K562 (cell line): ENCODE measurements around the gene ZFP57. TPM values are rescaled to one million over a fixed set of nuclear protein-coding genes. Genes with fewer than 3 reads are reported as not detected.
A peak's percentile ranks its signal among the peaks of the same experiment; 100 is the strongest.

Experiments used
- ATAC-seq: fragments of 200-7000 bp; cut with Tn5 transposase; 3 replicates; pipeline ENCODE4 v1.9.1; 2020; ENCODE audit warnings: moderate library complexity
- BruUV-seq: library from RNA; stranded (reverse); fragments of 400-500 nt; replicated peaks from 2 replicates; lab custom pipeline; 2021; lab: Mats Ljungman, UMichigan
- CTCF ChIA-PET: fragments of 300-600 bp; formaldehyde crosslinking; extraction: SDS; loops from one replicate; lab custom pipeline; 2021; ENCODE audit warnings: low intra/inter-chr PET ratio; lab: Yijun Ruan, JAX
- POLR2A ChIA-PET: fragments of 300-600, 350-650 bp; sonication (Branson Sonifier 250); formaldehyde crosslinking; extraction: SDS; loops from one replicate; lab custom pipeline; 2021; ENCODE audit warnings: antibody characterized with exemption, inconsistent platforms; lab: Yijun Ruan, JAX
- DNase-seq, 4 experiments: peaks; one replicate each; pipeline versions ENCODE4 v3.0.0 to v3.0.0-alpha.2; 2011 to 2018; ENCODE audit warnings: low spot score in 3 of 4, mixed read lengths in 3 of 4; ENCODE audit errors: extremely low read depth in 1 of 4
- FAIRE-seq: peaks from 2 replicates; lab custom pipeline; 2011; peaks lifted over from hg19 to GRCh38; lab: Jason Lieb, UNC
- H2AFZ ChIP-seq: 2 replicates; pipeline ENCODE4 v1.6.0; 2011; ENCODE audit warnings: low read depth, low read length, control low read depth, inconsistent platforms
- H3K27ac ChIP-seq: fragments of 200-600 bp; 3 replicates; pipeline ENCODE4 v1.8.0; 2011; ENCODE audit warnings: low read depth, mild to moderate bottlenecking, control low read depth, inconsistent platforms, low read length, moderate library complexity, mixed read lengths; ENCODE audit errors: extremely low read depth
- H3K27me3 ChIP-seq, 2 experiments: fragments of 300-600 bp in 1 of 2; 2 replicates in 1 of 2; 3 replicates in 1 of 2; pipeline versions ENCODE4 v1.6.0 to v1.8.0; 2011; ENCODE audit warnings: inconsistent platforms in 2 of 2, low read length in 2 of 2, mild to moderate bottlenecking in 1 of 2, mixed read lengths in 1 of 2, moderate library complexity in 1 of 2; ENCODE audit not compliant: control insufficient read depth in 2 of 2, insufficient read depth in 2 of 2
- H3K36me3 ChIP-seq: fragments of 300-600 bp; 3 replicates; pipeline ENCODE4 v1.8.0; 2011; ENCODE audit warnings: mild to moderate bottlenecking, low read length, inconsistent platforms; ENCODE audit not compliant: control insufficient read depth, insufficient read depth
- H3K4me1 ChIP-seq, 2 experiments: fragments of 200-600 bp in 1 of 2; replicated peaks in 1 of 2; 2 replicates in 1 of 2; 3 replicates in 1 of 2; pipeline versions ENCODE4 v1.5.1 to v1.8.0; 2011; ENCODE audit warnings: inconsistent platforms in 2 of 2, low read length in 2 of 2, mild to moderate bottlenecking in 1 of 2, mixed read lengths in 1 of 2, moderate library complexity in 1 of 2; ENCODE audit not compliant: control insufficient read depth in 2 of 2, insufficient read depth in 2 of 2
- H3K4me2 ChIP-seq: 2 replicates; pipeline ENCODE4 v1.6.1; 2011; ENCODE audit warnings: low read length, control low read depth, inconsistent platforms, mixed read lengths; ENCODE audit not compliant: insufficient read depth
- H3K4me3 ChIP-seq: fragments of 200-600 bp; sonication (generic), shearing (Covaris generic); 2 replicates; pipeline ENCODE4 v1.5.1; 2016; ENCODE audit warnings: control low read depth, inconsistent platforms
- H3K79me2 ChIP-seq: fragments of 200-600 bp; 3 replicates; pipeline ENCODE4 v1.8.0; 2011; ENCODE audit warnings: low read length, inconsistent platforms; ENCODE audit not compliant: control insufficient read depth, insufficient read depth
- H3K9ac ChIP-seq, 2 experiments: 2 replicates each; pipeline versions ENCODE4 v1.6.0 to v1.6.1; 2011; ENCODE audit warnings: low read depth in 2 of 2, low read length in 2 of 2, control low read depth in 1 of 2, inconsistent platforms in 1 of 2, mild to moderate bottlenecking in 1 of 2, mixed read lengths in 1 of 2; ENCODE audit not compliant: insufficient read depth in 1 of 2
- H3K9me1 ChIP-seq: one replicate; pipeline ENCODE4 v1.6.0; 2011; ENCODE audit warnings: inconsistent platforms, mild to moderate bottlenecking, low read length, moderate library complexity; ENCODE audit not compliant: control insufficient read depth, insufficient read depth
- H3K9me3 ChIP-seq: replicated peaks from 2 replicates; pipeline ENCODE4 v1.5.1; 2011; ENCODE audit warnings: low read depth, low read length, inconsistent platforms; ENCODE audit not compliant: control insufficient read depth, insufficient read depth
- H4K20me1 ChIP-seq: replicated peaks from 2 replicates; pipeline ENCODE4 v1.6.1; 2011; ENCODE audit warnings: low read length, inconsistent platforms, mixed read lengths; ENCODE audit not compliant: control insufficient read depth, insufficient read depth
- CTBP1 ChIP-seq: fragments of 450-650 bp; IDR thresholded peaks from 2 replicates; pipeline ENCODE4 v1.6.1; 2016; ENCODE audit warnings: borderline replicate concordance
- ESRRA ChIP-seq: fragments of 450-650 bp; IDR thresholded peaks from 2 replicates; pipeline ENCODE4 v1.6.1; 2014; ENCODE audit warnings: low read depth, mild to moderate bottlenecking, moderate library complexity, borderline replicate concordance
- GABPB2 ChIP-seq: fragments of 250-450 bp; sonication (Bioruptor Pico); conservative IDR thresholded peaks from 2 replicates; pipeline ENCODE4 v1.5.1; 2021; ENCODE audit warnings: mild to moderate bottlenecking
- HNRNPUL1 ChIP-seq: fragments of 200-400 bp; formaldehyde crosslinking; IDR thresholded peaks from 2 replicates; pipeline ENCODE4 v1.6.1; 2017; ENCODE audit warnings: low read length
- KLF6 ChIP-seq: fragments of 250-450 bp; sonication (Bioruptor Pico); IDR thresholded peaks from 2 replicates; pipeline ENCODE4 v1.4.0; 2020; ENCODE audit warnings: mild to moderate bottlenecking, moderate library complexity, borderline replicate concordance
- MAFG ChIP-seq: fragments of 450-650 bp; conservative IDR thresholded peaks from 2 replicates; pipeline ENCODE4 v1.6.1; 2016; ENCODE audit warnings: missing genetic modification characterization, missing compliant biosample characterization
- NCOA2 ChIP-seq, 2 experiments: fragments of 450-650 bp; IDR thresholded peaks; 2 replicates each; pipeline ENCODE4 v1.6.1; 2018; ENCODE audit warnings: mild to moderate bottlenecking in 2 of 2, moderate library complexity in 1 of 2; ENCODE audit not compliant: partially characterized antibody in 2 of 2
- NELFE ChIP-seq: IDR thresholded peaks from 2 replicates; pipeline ENCODE4 v1.6.1; 2011; ENCODE audit warnings: mild to moderate bottlenecking; ENCODE audit not compliant: insufficient read depth, insufficient read length
- RAD21 ChIP-seq, 2 experiments: fragments of 250-450 bp in 1 of 2; fragments of 450-650 bp in 1 of 2; sonication (Bioruptor Pico) in 1 of 2; formaldehyde crosslinking in 1 of 2; IDR thresholded peaks in 1 of 2; conservative IDR thresholded peaks in 1 of 2; 2 replicates each; pipeline versions ENCODE4 v1.4.0 to v1.8.0; 2020 to 2022; ENCODE audit warnings: mild to moderate bottlenecking in 2 of 2, moderate library complexity in 1 of 2
- SMC3 ChIP-seq: conservative IDR thresholded peaks from 2 replicates; pipeline ENCODE4 v1.6.1; 2011; ENCODE audit warnings: low read depth, low read length, improper control_type of control experiment; ENCODE audit not compliant: insufficient read depth
- SUPT5H ChIP-seq: fragments of 450-650 bp; IDR thresholded peaks from 2 replicates; pipeline ENCODE4 v1.6.1; 2016
- U2AF2 ChIP-seq: fragments of 200-400 bp; formaldehyde crosslinking; optimal IDR thresholded peaks from 2 replicates; pipeline ENCODE3; 2017; ENCODE audit warnings: low read depth, mild to moderate bottlenecking, low read length
- ZNF311 ChIP-seq: fragments of 250-450 bp; sonication (Bioruptor Pico); IDR thresholded peaks from 2 replicates; pipeline ENCODE4 v1.4.0; 2020; ENCODE audit warnings: mild to moderate bottlenecking, moderate library complexity
- ZNF583 ChIP-seq: fragments of 250-450 bp; sonication (Bioruptor Pico); IDR thresholded peaks from 2 replicates; pipeline ENCODE4 v1.4.0; 2020
- ZNF589 ChIP-seq: fragments of 200-800 bp; sonication (Bioruptor generic); IDR thresholded peaks from 2 replicates; pipeline ENCODE4 v1.6.1; 2016; ENCODE audit warnings: low read depth, missing genetic modification characterization, missing compliant biosample characterization
- ZNF668 ChIP-seq: fragments of 250-450 bp; sonication (Bioruptor Pico); IDR thresholded peaks from 2 replicates; pipeline ENCODE4 v1.8.0; 2022; ENCODE audit warnings: mild to moderate bottlenecking, inconsistent platforms
- WGBS: fragments of 100-300 bp; shearing (Covaris generic); methylation state at CpG from one replicate; pipeline ENCODE4 v1.1.6; 2016; ENCODE audit warnings: low coverage, mixed read lengths; ENCODE audit not compliant: insufficient coverage; ENCODE audit errors: missing lambda C conversion rate; 5-methylcytosine and 5-hydroxymethylcytosine counted together
- in situ Hi-C: fragments of 300-500 bp; cut with MboI; formaldehyde crosslinking; loops from 4 replicates; pipeline ENCODE4 v1.15.0; 2018; ENCODE audit warnings: inconsistent platforms, mixed read lengths
- intact Hi-C: fragments of 100-400 bp; cut with micrococcal nuclease; formaldehyde crosslinking; loops from 2 replicates; pipeline ENCODE4 v1.14.2; 2022
- polyA plus RNA-seq, 8 experiments: library from polyadenylated mRNA; depleted of rRNA in 4 of 8; stranded (reverse) in 5 of 8; unstranded in 3 of 8; fragments of >200 nt; fragmentation: Nextera tagmentation in 2 of 8; fragmentation: Illumina TruSeq in 1 of 8; extraction: Ambion mirVana in 2 of 8; extraction: Trizol in 1 of 8; gene quantifications; 2 replicates each; pipeline versions ENCODE4 v1.2.1 to v1.2.3, GENCODE V29; 2011 to 2014; ENCODE audit warnings: inconsistent platforms in 1 of 8, missing spikeins in 1 of 8
- total RNA-seq, 7 experiments: library from RNA; depleted of rRNA in 6 of 7; stranded (reverse); fragments of >200 nt in 6 of 7; fragmentation: Illumina TruSeq in 2 of 7; extraction: Trizol in 2 of 7; gene quantifications; 2 replicates each; pipeline versions ENCODE4 v1.2.1 to v1.2.3, GENCODE V29; 2011 to 2021; ENCODE audit warnings: low replicate concordance in 1 of 7
- TF ChIP-seq, protein P1 (sequence below): sonication (generic); formaldehyde crosslinking; IDR thresholded peaks from 2 replicates; pipeline ENCODE4 v1.9.0; 2022; ENCODE audit warnings: mild to moderate bottlenecking, missing genetic modification reagents
- TF ChIP-seq, protein P2 (sequence below): IDR thresholded peaks from 2 replicates; pipeline ENCODE4 v1.6.1; 2014; ENCODE audit warnings: antibody characterized with exemption

The ZFP57 gene
- total and polyA plus RNA-seq, 9 of the 15 experiments (the other 6 are each of a cell fraction or from before 2014, with no cell fraction given): 0.04 to 0.28 (median 0.13) TPM

DNA sequence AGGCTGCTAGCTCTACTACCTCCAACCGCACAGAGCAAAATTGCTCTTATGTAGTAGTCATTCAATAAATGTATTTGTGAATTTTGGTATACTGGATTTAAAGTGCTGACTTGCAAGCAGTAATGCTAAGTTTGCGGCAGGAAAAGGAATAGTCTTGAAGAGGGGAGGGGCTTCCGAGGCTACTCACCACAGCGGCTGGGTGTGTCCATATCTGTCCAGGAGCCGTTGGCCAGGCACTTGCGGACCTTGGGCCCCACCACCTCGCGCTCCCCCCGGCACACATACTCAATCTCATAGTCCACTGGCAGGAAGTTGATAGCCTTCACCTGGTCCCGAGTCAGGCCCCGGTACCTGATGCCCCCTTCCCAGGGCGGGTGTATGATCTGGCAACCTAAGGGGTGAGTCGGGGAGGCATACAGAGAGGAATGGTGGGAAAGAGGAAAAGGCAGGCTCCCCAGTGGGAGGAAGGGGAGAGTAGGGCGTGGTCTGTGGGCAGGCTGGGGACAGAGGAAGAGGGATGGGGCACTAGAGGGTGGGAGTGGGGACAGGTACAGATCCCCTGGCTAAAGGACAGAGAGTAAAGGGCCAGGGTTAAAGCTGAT lies 49.6 kb downstream of the ZFP57 start:
- Histone ChIP-seq H3K9ac (peak overlapping the region; percentile 54 to 88), H4K20me1 (no peaks in the 10 kb centered on the region), H3K27me3 (no peaks in the 10 kb centered on the region), H3K27ac (peak overlapping the region; percentile 77), H2AFZ (peak overlapping the region; percentile 90), H3K4me2 (peak overlapping the region; percentile 95), H3K4me3 (peak overlapping the region; percentile 84), H3K4me1 (peaks cover 43 to 54% of the 10 kb centered on the region in 2 experiments), H3K9me1 (no peaks in the 10 kb centered on the region), H3K36me3 (0 out of 3 replicates have a peak, but pooled peaks cover 7% of the 10 kb centered on the region), H3K9me3 (no peaks in the 10 kb centered on the region), H3K79me2 (peaks cover 57% of the 10 kb centered on the region)
- DNase-seq (peak; percentile 56 to 90 (median 74)), FAIRE-seq (peak; percentile 94), ATAC-seq (peak; percentile 55)
- in situ Hi-C loops: no loop called here
- intact Hi-C loops: loop anchor here (5.0 kb wide), 1 partner anchor 689 kb away; no protein-coding TSS in a partner anchor
- CTCF ChIA-PET: interaction anchor here (1.5 to 1.6 kb wide), 2 partner anchors 19 to 203 kb away, joined by 3 to 6 read pairs; no protein-coding TSS in a partner anchor
- TSS peak; percentile 36 for BruUV-seq
- under 1% methylated on average over 13 of the region's 14 CpGs for WGBS
- POLR2A ChIA-PET: interaction anchor here (0.5 to 3.6 kb wide), 4 partner anchors 10 to 44 kb away, joined by 3 to 15 read pairs (median 3); partner anchors contain the start of gene MOG
- TF ChIP-seq NCOA2 (IDR thresholded peaks at IDR 0.05; ENCODE audit: partially characterized antibody in 2 of 2) (no peak), CTBP1 (peak; percentile 75; the same call in 1 of the 2 replicates), ZNF311 (no peak), U2AF2 (no peak), ZNF668 (no peak), KLF6 (CRISPR knock-in tag) (no peak), ESRRA (no peak), ZNF583 (0 out of 2 replicates have a peak, but pooled peaks have one; percentile 18), SUPT5H (peak; percentile 53), ZNF589 (no peak), MAFG (tag) (peak; percentile 89), SMC3 (no peak), HNRNPUL1 (no peak), GABPB2 (CRISPR knock-in tag) (no peak), RAD21 (CRISPR knock-in tag; conservative IDR thresholded peaks at IDR 0.05 in 1 of 2, IDR thresholded peaks at IDR 0.05 in 1 of 2) (no peak), NELFE (no peak)
- TF ChIP-seq, protein P1, sequence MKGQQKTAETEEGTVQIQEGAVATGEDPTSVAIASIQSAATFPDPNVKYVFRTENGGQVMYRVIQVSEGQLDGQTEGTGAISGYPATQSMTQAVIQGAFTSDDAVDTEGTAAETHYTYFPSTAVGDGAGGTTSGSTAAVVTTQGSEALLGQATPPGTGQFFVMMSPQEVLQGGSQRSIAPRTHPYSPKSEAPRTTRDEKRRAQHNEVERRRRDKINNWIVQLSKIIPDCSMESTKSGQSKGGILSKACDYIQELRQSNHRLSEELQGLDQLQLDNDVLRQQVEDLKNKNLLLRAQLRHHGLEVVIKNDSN (CRISPR knock-in tag): no peak
- TF ChIP-seq, protein P2, sequence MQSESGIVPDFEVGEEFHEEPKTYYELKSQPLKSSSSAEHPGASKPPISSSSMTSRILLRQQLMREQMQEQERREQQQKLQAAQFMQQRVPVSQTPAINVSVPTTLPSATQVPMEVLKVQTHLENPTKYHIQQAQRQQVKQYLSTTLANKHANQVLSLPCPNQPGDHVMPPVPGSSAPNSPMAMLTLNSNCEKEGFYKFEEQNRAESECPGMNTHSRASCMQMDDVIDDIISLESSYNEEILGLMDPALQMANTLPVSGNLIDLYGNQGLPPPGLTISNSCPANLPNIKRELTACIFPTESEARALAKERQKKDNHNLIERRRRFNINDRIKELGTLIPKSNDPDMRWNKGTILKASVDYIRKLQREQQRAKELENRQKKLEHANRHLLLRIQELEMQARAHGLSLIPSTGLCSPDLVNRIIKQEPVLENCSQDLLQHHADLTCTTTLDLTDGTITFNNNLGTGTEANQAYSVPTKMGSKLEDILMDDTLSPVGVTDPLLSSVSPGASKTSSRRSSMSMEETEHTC: no peak
